GM12872 (cell line): Measurements from ENCODE around the gene SNX5.

Experiments used
- CTCF ChIP-seq: IDR thresholded peaks from 3 replicates; pipeline ENCODE4 v1.5.1; 2011; ENCODE audit warnings: low read depth, mild to moderate bottlenecking, low read length, moderate library complexity; ENCODE audit not compliant: insufficient read depth

SNX5 gene

GRCh38 chr20:18009116-18009515 is 40.5 kb upstream of the SNX5 start:
- no peak for TF ChIP-seq CTCF

GRCh38 chr20:18007534-18008292 is 39.1 kb upstream of the SNX5 start:
- TF ChIP-seq CTCF, result no peak

GRCh38 chr20:18006684-18007083 is 38.1 kb upstream of the SNX5 start:
- TF ChIP-seq CTCF, result no peak

- no peak for TF ChIP-seq CTCF
Observed at GRCh38 chr20:18005990-18006364, 37.4 kb upstream of the SNX5 start.

GRCh38 chr20:18005170-18005989 is 36.8 kb upstream of the SNX5 start:
- TF ChIP-seq CTCF, result no peak

- TF ChIP-seq CTCF, result no peak
Observed at GRCh38 chr20:18004384-18005031, 35.9 kb upstream of the SNX5 start.

- TF ChIP-seq CTCF, result no peak
Observed at GRCh38 chr20:18003897-18004296, 35.3 kb upstream of the SNX5 start.
